ENCODE measurements around the gene TBXA2R.

The TBXA2R gene

GRCh38 chr19:3618811-3619630, 12.3 kb upstream of the TBXA2R start:
- no peak for DNase-seq

- DNase-seq: peak; percentile 31
Observed at GRCh38 chr19:3618144-3618810, 11.6 kb upstream of the TBXA2R start.

DNA sequence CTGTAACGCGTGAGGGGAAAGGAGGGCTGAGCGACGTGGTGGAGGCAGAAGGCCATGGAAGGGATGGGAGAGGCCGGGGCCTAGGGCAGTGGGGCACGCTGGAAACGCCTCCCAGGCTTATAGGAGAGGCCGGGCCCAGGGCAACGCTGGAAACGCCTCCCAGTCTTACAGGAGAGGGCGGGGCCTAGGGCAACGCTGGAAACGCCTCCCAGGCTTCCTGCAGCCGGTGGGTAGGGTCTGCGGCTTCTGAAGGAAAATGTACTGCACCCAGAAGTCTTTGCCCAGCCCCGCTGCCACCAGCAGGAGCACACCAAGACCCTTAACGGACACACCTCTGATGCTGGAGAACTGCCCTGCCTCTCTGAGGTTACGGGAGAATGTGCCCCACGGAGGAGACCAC, 10.8 kb upstream of the TBXA2R start:
- no peak for DNase-seq

DNA sequence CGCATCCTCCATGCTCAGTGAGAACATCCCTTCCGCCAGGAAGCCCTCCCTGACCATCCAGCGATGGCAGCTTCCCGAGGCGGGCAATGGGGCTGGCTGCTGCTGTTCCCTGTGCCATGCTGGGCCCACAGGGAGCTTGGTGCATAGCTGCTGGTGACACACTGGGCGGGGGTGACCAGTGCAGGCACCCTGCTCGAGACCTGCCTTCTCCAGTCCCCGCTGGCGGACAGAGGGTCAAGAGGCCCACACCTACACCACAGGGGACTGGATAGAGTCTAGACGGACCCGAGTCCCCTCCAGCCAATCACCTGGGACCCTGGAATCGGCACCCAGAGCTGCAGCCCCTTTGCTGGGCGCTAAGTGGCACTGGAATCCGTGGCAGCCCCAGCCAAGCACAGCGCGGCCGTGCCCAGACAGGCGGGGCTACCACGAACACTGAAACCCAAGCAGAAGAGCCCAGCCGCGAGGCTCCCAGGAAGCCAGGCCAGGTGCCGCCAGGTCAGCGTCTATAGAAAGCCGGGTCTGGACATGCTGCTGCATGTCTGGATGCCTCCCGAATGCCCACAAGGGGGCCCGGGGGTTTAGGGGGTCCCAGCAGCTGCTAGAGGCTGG, 9.0 kb upstream of the TBXA2R start:
- no peak for DNase-seq

DNA sequence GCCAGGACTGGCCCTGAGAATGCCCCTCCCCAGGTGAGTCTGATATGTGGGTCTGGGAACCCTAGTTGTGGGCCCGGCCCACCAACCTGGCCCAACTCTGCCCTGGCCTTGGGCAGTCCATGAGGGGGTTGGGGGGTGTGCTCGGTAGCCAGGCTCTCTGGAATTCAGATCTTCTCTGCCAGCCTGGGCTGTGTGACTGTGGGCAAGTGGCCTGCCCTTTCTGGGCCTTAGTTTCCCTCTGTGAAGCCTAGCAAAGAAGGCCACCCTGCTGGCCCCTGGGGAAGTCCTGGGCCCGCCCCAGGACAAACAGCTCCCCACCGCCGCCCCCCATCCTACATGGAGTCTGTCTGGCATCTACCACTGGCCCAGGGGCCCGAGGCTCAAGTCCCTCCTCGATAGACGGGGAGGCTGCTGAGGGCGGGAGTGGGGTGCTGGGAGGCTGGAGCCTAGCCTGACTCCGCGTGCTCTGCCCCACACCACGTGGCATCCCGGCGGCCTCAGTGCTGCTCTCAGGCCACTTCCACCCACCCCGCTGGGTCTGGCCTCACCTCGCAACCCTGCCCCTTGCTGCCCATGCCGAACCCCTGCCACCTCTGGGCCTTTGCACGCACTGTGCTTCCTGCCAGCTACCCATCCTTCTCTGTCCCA, 8.3 kb upstream of the TBXA2R start:
- no peak for DNase-seq

DNA sequence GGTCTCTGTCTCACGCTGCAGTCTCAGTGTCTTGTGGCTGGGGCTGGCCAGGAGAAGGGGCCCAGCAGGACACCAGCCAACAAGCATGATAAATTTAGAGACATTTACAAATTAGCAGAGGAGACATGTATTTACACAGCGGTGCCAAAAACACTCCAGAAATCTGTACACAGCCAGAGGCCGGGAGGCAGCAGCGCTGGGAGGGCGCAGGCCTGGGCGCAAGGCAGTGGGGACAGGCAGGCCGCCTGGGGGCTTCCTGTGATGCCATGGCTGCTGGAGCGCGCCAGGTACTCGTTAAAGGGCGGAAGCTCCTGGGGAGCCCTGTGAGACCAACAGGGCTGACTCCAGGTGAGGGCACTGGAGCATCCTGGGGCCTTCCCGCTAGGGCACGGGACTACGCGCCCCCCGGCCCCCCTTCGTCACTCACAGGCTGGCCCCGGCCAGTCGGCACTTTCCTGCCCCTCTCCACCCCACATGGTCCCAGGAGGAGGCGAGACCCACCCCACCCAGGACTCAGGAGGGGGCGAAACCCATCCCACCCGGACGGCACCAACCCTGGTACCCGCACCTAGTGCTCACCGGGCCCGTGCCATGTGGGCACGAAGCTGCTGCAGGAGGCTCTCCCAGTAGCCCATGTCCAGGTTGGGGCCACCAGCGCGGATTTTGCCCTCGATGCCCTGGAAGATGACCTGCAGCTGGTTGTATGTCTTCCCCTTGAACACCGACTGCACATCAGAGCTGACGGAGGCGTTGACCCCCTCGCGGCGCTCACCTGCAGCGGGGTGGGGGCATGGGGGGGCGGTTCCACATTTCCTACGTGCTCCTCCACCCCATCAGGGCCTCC, 7.4 kb upstream of the TBXA2R start:
- DNase-seq: no peak

DNA sequence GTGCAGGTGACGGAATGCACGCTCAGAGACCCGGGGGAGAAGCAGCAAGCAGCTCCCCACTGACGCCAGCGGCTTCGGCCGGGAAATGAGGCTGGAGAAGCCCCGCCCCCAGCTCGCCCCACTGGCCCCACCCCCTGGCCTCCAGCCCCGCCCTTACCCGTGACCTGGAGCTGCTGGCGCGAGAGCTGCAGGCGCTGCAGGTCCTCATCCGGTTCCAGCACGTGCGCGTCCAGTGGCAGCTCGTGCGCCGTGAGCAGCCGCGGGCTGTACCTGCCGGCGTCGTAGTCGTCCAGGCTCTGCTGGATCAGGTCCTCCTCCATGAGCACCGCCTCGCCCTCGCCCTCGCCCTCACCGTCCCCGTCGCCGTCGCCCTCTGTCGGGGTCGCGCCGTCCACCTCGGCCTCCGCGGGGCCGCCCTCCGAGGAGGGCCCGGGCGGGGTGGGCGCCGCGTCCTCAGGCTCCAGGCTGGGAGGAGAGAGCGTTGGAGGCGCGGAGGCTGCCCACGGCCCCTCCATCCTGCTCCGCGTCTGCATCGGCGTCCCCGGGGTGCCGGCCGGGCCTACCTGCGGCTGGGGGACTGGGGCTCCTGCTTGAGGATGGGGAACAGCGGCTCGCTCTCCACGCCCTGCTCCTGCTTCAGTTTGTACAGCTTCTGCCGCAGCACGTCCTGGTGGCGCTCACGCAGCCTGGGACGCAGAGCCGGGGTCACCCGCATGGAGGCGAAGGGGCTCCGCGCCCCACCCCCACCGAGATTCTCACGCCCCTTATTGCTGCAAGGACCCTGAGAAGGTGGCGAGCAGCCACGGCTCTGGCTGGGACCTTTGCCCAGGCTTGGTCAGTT, 6.4 kb upstream of the TBXA2R start:
- no peak for DNase-seq

GRCh38 chr19:3612330-3612729, 5.7 kb upstream of the TBXA2R start:
- DNase-seq: no peak

GRCh38 chr19:3611841-3612240, 5.2 kb upstream of the TBXA2R start:
- no peak for DNase-seq

GRCh38 chr19:3610745-3611717, 4.4 kb upstream of the TBXA2R start:
- no peak for DNase-seq

DNA sequence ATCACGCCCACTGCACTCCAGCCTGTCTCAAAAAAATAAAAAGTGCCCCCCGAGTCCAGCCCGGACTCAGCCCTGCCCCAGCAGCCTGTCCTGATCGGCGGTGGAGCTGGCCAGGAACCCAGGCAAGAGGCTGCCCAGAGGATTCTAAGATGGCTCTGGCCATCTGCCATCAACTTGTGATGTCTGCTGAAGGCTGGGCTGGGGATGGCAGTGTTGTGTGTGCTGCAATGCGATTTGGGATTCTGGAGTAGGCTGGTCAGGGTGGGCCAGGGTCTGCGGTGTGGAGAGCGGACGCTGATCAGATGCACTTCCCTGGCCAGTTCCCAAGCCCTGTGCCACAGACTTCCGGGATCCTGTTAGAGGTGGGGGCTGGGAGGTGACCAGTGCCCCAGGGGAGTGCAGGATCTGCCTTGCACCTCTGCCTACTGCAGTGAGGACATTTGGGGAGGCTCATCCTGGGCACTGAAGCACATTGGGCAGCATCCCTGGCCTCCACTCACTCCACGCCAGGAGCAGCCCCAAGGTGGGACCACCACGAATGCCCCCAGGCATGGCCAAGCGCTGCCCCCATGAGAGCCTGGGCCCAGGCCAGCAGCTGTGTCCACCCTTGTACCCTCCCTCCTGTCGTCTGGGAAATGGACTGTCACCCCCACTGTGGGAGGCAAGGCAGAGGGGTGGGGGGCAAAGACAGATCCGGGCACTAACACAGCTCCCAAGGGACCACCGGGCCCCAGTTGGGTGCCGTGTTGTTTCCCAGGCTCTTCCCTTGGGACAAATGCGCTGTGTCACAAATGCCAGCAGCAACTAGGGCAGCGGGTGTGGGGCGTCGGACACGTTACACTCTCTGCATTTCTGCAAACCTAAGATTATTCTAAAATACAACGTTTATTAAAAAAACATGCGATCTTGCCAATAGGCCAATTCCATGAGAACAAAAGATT, 3.4 kb upstream of the TBXA2R start:
- no peak for DNase-seq

GRCh38 chr19:3608750-3609322, 2.2 kb upstream of the TBXA2R start:
- no peak for DNase-seq

- no peak for DNase-seq
Observed at GRCh38 chr19:3608079-3608641, 1.5 kb upstream of the TBXA2R start.

GRCh38 chr19:3607303-3608078, 816 bp upstream of the TBXA2R start:
- DNase-seq: no peak

- DNase-seq: no peak
Observed at GRCh38 chr19:3606174-3606689, 443 bp downstream of the TBXA2R start.

- DNase-seq: no peak
Observed at GRCh38 chr19:3605770-3606169, 905 bp downstream of the TBXA2R start.

GRCh38 chr19:3605361-3605760, 1.3 kb downstream of the TBXA2R start:
- no peak for DNase-seq

GRCh38 chr19:3604987-3605343, 1.7 kb downstream of the TBXA2R start:
- no peak for DNase-seq

Measured in activated CD4-positive, alpha-beta T cell treated with anti-CD3 and anti-CD28 coated beads for 1 hour (primary cell).